Naive thymus-derived CD4-positive, alpha-beta T cell (primary cell): ENCODE results near the gene CHRNB2. TPM values are rescaled to one million over a fixed set of nuclear protein-coding genes. Genes with fewer than 3 reads are reported as not detected.

Source experiments
- ATAC-seq: fragments of 150-1000 bp; cut with Tn5 transposase; 2 replicates; pipeline ENCODE4 v1.10.0; 2021; ENCODE audit warnings: mild to moderate bottlenecking, moderate library complexity
- CTCF ChIA-PET: fragments of 350-600 bp; sonication (Branson Sonifier 250); formaldehyde crosslinking; loops from one replicate; lab custom pipeline; 2021; ENCODE audit warnings: antibody characterized with exemption; lab: Charles Lee
- POLR2A ChIA-PET: fragments of 350-600 bp; sonication (Branson Sonifier 250); formaldehyde crosslinking; loops from one replicate; lab custom pipeline; 2021; ENCODE audit warnings: antibody characterized with exemption, inconsistent platforms; lab: Charles Lee
- DNase-seq, 9 donors: peaks; one replicate each; pipeline versions ENCODE4 v3.0.0 to v3.0.0-alpha.2; 2020 to 2022; ENCODE audit warnings: mixed read lengths in 1 of 9
- H3K27ac ChIP-seq: one replicate; pipeline ENCODE4 v1.7.0; 2013; ENCODE audit warnings: mild to moderate bottlenecking, low read depth, low read length, moderate library complexity
- H3K27me3 ChIP-seq, 2 donors: one replicate each; pipeline ENCODE4 v1.7.0; 2013; ENCODE audit warnings: low read length in 2 of 2, mild to moderate bottlenecking in 2 of 2, moderate library complexity in 2 of 2; ENCODE audit not compliant: control insufficient read depth in 2 of 2, insufficient read depth in 2 of 2
- H3K36me3 ChIP-seq, 3 experiments: 1 replicate in 2 of 3; 2 replicates in 1 of 3; pipeline ENCODE4 v1.7.0; 2013; ENCODE audit warnings: low read length in 3 of 3, mild to moderate bottlenecking in 3 of 3, moderate library complexity in 1 of 3; ENCODE audit not compliant: insufficient read depth in 3 of 3, control insufficient read depth in 2 of 3
- H3K4me1 ChIP-seq, 2 donors: one replicate each; pipeline ENCODE4 v1.7.0; 2013; ENCODE audit warnings: low read length in 2 of 2, mild to moderate bottlenecking in 2 of 2, moderate library complexity in 1 of 2; ENCODE audit not compliant: control insufficient read depth in 2 of 2, insufficient read depth in 2 of 2
- H3K4me3 ChIP-seq: 2 replicates; pipeline ENCODE4 v1.7.0; 2013; ENCODE audit warnings: mild to moderate bottlenecking, low read length
- H3K9me3 ChIP-seq, 3 experiments: 1 replicate in 2 of 3; 2 replicates in 1 of 3; pipeline ENCODE4 v1.7.0; 2013; ENCODE audit warnings: low read length in 3 of 3; ENCODE audit not compliant: control insufficient read depth in 2 of 3
- H3K27ac Mint-ChIP-seq, 9 donors: one replicate each; pipeline ENCODE4 v1.8.0; 2020 to 2022; ENCODE audit warnings: mixed read lengths in 9 of 9, mild to moderate bottlenecking in 8 of 9, moderate library complexity in 5 of 9, inconsistent platforms in 2 of 9
- H3K27me3 Mint-ChIP-seq, 5 donors: one replicate each; pipeline ENCODE4 v1.8.0; 2021 to 2022; ENCODE audit warnings: mixed read lengths in 5 of 5, mild to moderate bottlenecking in 1 of 5
- H3K36me3 Mint-ChIP-seq, 5 donors: one replicate each; pipeline ENCODE4 v1.8.0; 2020 to 2022; ENCODE audit warnings: mixed read lengths in 5 of 5, mild to moderate bottlenecking in 3 of 5, inconsistent platforms in 1 of 5
- H3K4me1 Mint-ChIP-seq, 7 donors: one replicate each; pipeline ENCODE4 v1.8.0; 2020 to 2022; ENCODE audit warnings: mixed read lengths in 7 of 7, mild to moderate bottlenecking in 3 of 7, inconsistent platforms in 1 of 7
- H3K4me3 Mint-ChIP-seq, 10 donors: one replicate each; pipeline ENCODE4 v1.8.0; 2020 to 2022; ENCODE audit warnings: mild to moderate bottlenecking in 10 of 10, mixed read lengths in 10 of 10, moderate library complexity in 6 of 10, inconsistent platforms in 2 of 10
- H3K9me3 Mint-ChIP-seq, 11 donors: one replicate each; pipeline ENCODE4 v1.8.0; 2020 to 2022; ENCODE audit warnings: mixed read lengths in 11 of 11, mild to moderate bottlenecking in 4 of 11, inconsistent platforms in 1 of 11, moderate library complexity in 1 of 11
- intact Hi-C, 2 donors: fragments of 100-400 bp; cut with micrococcal nuclease; formaldehyde crosslinking; loops; one replicate each; pipeline ENCODE4 v1.15.1; 2023
- polyA plus RNA-seq, 2 donors: library from polyadenylated mRNA; unstranded; fragments of 300-500 nt; fragmentation: Illumina TruSeq; gene quantifications; one replicate each; pipeline ENCODE4 v1.2.3, GENCODE V29; 2021
- total RNA-seq, 6 experiments: library from RNA in 5 of 6; stranded (reverse) in 5 of 6; gene quantifications; 1 replicate in 5 of 6; 2 replicates in 1 of 6; pipeline ENCODE4 v1.2.3 and lab custom pipeline; 2021 to 2026

Gene CHRNB2
- total and polyA plus RNA-seq, 7 experiments from 2014 or later: not detected

GRCh38 chr1:154550657-154551056 lies 16.9 kb upstream of the CHRNB2 start:
- intact Hi-C loops: loop anchor here in 1 of 2 donors (10.0 kb wide), 1 partner anchor 366 kb away; no protein-coding TSS in a partner anchor
- H3K27me3 Mint-ChIP-seq: no peaks in the 10 kb centered on the region
- Histone ChIP-seq H3K27me3 (no peaks in the 10 kb centered on the region), H3K36me3 (peaks cover 35 to 68% (median 35%) of the 10 kb centered on the region in 3 experiments), H3K9me3 (no peaks in the 10 kb centered on the region), H3K4me3 (no peak overlapping the region), H3K27ac (no peak overlapping the region), H3K4me1 (no peaks in the 10 kb centered on the region)
- peaks cover 12 to 42% (median 35%) of the 10 kb centered on the region in 7 donors for H3K4me1 Mint-ChIP-seq
- no peak for DNase-seq
- H3K27ac Mint-ChIP-seq: peak overlapping the region in 2 of 9 donors; percentile 32 to 33
- H3K9me3 Mint-ChIP-seq: peaks cover 0 to 2% (median 0%) of the 10 kb centered on the region in 11 donors
- ChIA-PET POLR2A (no interaction called here), CTCF (interaction anchor here (2.0 kb wide), 1 partner anchor 71 kb away, joined by 5 read pairs; no protein-coding TSS in a partner anchor)
- ATAC-seq: no peak
- no peak overlapping the region for H3K4me3 Mint-ChIP-seq
- H3K36me3 Mint-ChIP-seq: peaks cover 12 to 40% (median 17%) of the 10 kb centered on the region in 5 donors

GRCh38 chr1:154551474-154551873 lies 16.1 kb upstream of the CHRNB2 start:
- Mint-ChIP-seq H3K36me3 (peaks cover 12 to 42% (median 20%) of the 10 kb centered on the region in 5 donors), H3K4me1 (peaks cover 18 to 50% (median 41%) of the 10 kb centered on the region in 7 donors), H3K9me3 (peaks cover 0 to 2% (median 0%) of the 10 kb centered on the region in 11 donors), H3K4me3 (no peak overlapping the region), H3K27me3 (no peaks in the 10 kb centered on the region), H3K27ac (no peak overlapping the region)
- ChIA-PET CTCF (interaction anchor here (2.0 kb wide), 1 partner anchor 72 kb away, joined by 5 read pairs; no protein-coding TSS in a partner anchor), POLR2A (no interaction called here)
- Histone ChIP-seq H3K9me3 (no peaks in the 10 kb centered on the region), H3K36me3 (peaks cover 35 to 75% (median 35%) of the 10 kb centered on the region in 3 experiments), H3K27me3 (no peaks in the 10 kb centered on the region), H3K27ac (no peak overlapping the region), H3K4me3 (no peak overlapping the region), H3K4me1 (peaks cover 3 to 5% of the 10 kb centered on the region in 2 donors)
- intact Hi-C loops: loop anchor here in 1 of 2 donors (10.0 kb wide), 1 partner anchor 367 kb away; no protein-coding TSS in a partner anchor
- no peak for ATAC-seq
- no peak for DNase-seq

GRCh38 chr1:154552036-154552435 lies 15.5 kb upstream of the CHRNB2 start:
- peaks cover 0 to 2% (median 0%) of the 10 kb centered on the region in 11 donors for H3K9me3 Mint-ChIP-seq
- Histone ChIP-seq H3K4me1 (peaks cover 8 to 11% of the 10 kb centered on the region in 2 donors), H3K27ac (no peak overlapping the region), H3K27me3 (no peaks in the 10 kb centered on the region), H3K4me3 (no peak overlapping the region), H3K36me3 (peaks cover 35 to 75% (median 35%) of the 10 kb centered on the region in 3 experiments), H3K9me3 (no peaks in the 10 kb centered on the region)
- intact Hi-C loops: loop anchor here in 1 of 2 donors (10.0 kb wide), 1 partner anchor 367 kb away; no protein-coding TSS in a partner anchor
- POLR2A ChIA-PET: interaction anchor here (0.9 kb wide), 1 partner anchor 73 kb away, joined by 3 read pairs; no protein-coding TSS in a partner anchor
- no peak overlapping the region for H3K27ac Mint-ChIP-seq
- CTCF ChIA-PET: no interaction called here
- DNase-seq (no peak), ATAC-seq (no peak)
- H3K27me3 Mint-ChIP-seq: no peaks in the 10 kb centered on the region
- H3K36me3 Mint-ChIP-seq: peaks cover 12 to 42% (median 20%) of the 10 kb centered on the region in 5 donors
- no peak overlapping the region for H3K4me3 Mint-ChIP-seq
- H3K4me1 Mint-ChIP-seq: peaks cover 21 to 56% (median 45%) of the 10 kb centered on the region in 7 donors

GRCh38 chr1:154553056-154554030 lies 14.2 kb upstream of the CHRNB2 start:
- Mint-ChIP-seq H3K36me3 (peaks cover 12 to 49% (median 20%) of the 10 kb centered on the region in 5 donors), H3K4me1 (peaks cover 23 to 65% (median 51%) of the 10 kb centered on the region in 7 donors), H3K4me3 (no peak overlapping the region), H3K9me3 (no peaks in the 10 kb centered on the region), H3K27me3 (no peaks in the 10 kb centered on the region), H3K27ac (peak overlapping the region in 1 of 9 donors; percentile 30)
- H3K9me3 ChIP-seq: no peaks in the 10 kb centered on the region
- no peaks in the 10 kb centered on the region for H3K27me3 ChIP-seq
- H3K27ac ChIP-seq: no peak overlapping the region
- intact Hi-C loops: loop anchor here in 1 of 2 donors (10.0 kb wide), 1 partner anchor 369 kb away; no protein-coding TSS in a partner anchor
- peaks cover 35 to 75% (median 35%) of the 10 kb centered on the region in 3 experiments for H3K36me3 ChIP-seq
- DNase-seq (no peak), ATAC-seq (no peak)
- ChIA-PET CTCF (no interaction called here), POLR2A (interaction anchor here (0.6 to 0.9 kb wide), 4 partner anchors 62 to 277 kb away, joined by 3 read pairs; no protein-coding TSS in a partner anchor)
- H3K4me1 ChIP-seq: peaks cover 13 to 18% of the 10 kb centered on the region in 2 donors
- H3K4me3 ChIP-seq: no peak overlapping the region

GRCh38 chr1:154556422-154556821 lies 11.2 kb upstream of the CHRNB2 start:
- peak overlapping the region; percentile 86 for H3K27ac ChIP-seq
- ChIA-PET POLR2A (interaction anchor here (0.6 to 1.2 kb wide), 2 partner anchors 43 to 337 kb away, joined by 3 to 4 read pairs; no protein-coding TSS in a partner anchor), CTCF (interaction anchor here (0.6 to 1.0 kb wide), 3 partner anchors 11 to 398 kb away, joined by 3 to 6 read pairs (median 4); no protein-coding TSS in a partner anchor)
- Mint-ChIP-seq H3K9me3 (peaks cover 0 to 4% (median 0%) of the 10 kb centered on the region in 11 donors), H3K4me1 (peaks cover 23 to 56% (median 44%) of the 10 kb centered on the region in 7 donors), H3K4me3 (peak overlapping the region; percentile 29 to 96 (median 90)), H3K27me3 (no peaks in the 10 kb centered on the region), H3K27ac (peak overlapping the region in 8 of 9 donors; percentile 12 to 95 (median 90)), H3K36me3 (peaks cover 11 to 35% (median 13%) of the 10 kb centered on the region in 5 donors)
- ATAC-seq: no peak
- no peaks in the 10 kb centered on the region for H3K9me3 ChIP-seq
- DNase-seq: no peak
- H3K36me3 ChIP-seq: peaks cover 27 to 49% (median 35%) of the 10 kb centered on the region in 3 experiments
- H3K4me3 ChIP-seq: peak overlapping the region; percentile 81
- intact Hi-C loops: loop anchor here (2.0 to 10.0 kb wide), 5 partner anchors 76 to 372 kb away; partner anchors contain the start of gene IL6R (in 1 of the 2)
- H3K27me3 ChIP-seq: no peaks in the 10 kb centered on the region
- H3K4me1 ChIP-seq: peaks cover 18 to 23% of the 10 kb centered on the region in 2 donors
